ENCODE data around the gene MISP3.

The MISP3 gene

DNA sequence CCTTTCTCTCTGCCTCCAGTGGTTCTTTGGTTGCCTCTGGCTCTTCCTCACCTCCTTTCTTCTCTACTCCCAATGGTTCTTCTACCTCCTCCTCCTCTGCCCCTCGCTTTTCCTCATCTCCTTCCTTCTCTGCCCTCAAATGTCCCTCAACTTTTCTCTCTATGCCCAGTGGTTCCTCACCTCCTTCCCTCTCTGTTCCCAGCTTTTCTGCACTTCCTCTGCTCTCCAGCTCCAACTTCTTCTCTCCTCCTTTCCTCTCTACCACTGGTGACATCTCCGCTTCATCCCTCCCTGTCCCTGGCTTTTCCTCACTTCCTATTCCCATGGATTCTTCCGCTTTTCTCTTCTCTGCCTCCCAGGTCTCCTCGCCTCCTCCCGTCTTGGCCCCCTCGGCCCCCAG is 18.5 kb upstream of the MISP3 start:
- no peak for DNase-seq

DNA sequence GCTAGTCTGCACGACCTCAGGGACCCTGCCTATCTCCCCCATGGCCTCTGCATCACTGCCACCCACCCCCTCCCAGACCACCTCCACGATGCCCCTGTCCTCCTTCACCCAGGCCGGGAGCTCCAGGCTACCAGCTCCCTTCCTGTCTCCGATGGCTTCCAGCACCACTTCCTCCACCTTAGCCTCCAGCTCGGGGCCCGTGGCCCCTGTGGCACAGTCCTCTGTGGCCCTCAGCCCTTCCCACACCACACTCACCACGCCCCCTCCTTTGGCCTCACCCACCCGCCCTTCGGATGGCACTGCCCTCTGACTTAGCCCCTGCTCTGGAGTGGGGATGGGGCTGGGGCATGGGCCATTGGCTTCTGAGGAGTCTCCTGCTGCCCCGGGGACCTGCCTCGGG is 17.9 kb upstream of the MISP3 start:
- no peak for DNase-seq

DNA sequence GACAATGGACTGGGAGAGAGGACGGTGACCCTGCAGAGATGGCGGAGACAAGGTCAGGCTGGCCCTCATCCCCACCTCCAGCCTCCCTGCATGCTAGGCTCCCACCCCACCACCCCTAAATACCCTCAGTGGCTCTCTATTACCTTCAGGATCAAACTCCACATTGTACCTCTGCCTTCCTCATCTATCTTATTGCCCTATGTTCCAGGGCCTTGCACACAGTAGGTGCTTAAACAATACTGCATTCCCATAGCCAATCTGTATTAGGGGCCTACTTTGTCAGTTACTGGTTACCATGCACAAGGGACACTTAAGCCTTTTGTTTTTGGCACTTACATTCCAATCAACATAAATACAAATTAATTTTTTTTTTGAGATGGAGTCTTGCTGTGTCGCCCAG is 17.2 kb upstream of the MISP3 start:
- DNase-seq, result no peak

DNA sequence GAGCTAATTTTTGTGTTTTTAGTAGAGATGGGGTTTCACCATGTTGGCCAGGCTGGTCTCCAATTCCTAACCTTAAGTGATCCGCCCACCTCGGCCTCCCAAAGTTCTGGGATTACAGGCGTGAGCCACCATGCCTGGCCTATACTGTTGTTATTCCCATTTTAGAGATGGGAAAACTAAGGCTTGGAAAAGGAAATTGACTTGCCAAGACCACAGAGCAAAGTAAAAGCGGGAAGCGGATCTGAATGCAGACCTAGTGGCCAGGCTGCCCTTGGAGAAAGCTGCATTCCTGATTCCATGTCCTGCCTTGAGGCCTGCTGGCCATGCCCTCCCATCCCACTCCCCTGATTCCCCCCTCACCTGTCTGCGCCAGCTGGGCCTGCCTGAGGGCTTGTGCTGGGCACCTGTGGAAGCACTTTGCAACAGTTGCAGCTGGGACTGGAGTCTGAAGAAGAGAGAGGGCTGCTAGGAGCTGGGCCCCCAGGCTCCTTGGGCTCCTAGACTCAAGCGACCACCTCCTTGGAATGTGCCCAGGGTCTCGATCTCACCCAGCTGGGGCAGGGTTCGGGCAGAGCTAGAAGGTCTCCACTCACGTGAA is 16.4 kb upstream of the MISP3 start:
- DNase-seq, result no peak

- DNase-seq, result no peak
Measured at GRCh38 chr19:14056741-14057356, 15.7 kb upstream of the MISP3 start.

DNA sequence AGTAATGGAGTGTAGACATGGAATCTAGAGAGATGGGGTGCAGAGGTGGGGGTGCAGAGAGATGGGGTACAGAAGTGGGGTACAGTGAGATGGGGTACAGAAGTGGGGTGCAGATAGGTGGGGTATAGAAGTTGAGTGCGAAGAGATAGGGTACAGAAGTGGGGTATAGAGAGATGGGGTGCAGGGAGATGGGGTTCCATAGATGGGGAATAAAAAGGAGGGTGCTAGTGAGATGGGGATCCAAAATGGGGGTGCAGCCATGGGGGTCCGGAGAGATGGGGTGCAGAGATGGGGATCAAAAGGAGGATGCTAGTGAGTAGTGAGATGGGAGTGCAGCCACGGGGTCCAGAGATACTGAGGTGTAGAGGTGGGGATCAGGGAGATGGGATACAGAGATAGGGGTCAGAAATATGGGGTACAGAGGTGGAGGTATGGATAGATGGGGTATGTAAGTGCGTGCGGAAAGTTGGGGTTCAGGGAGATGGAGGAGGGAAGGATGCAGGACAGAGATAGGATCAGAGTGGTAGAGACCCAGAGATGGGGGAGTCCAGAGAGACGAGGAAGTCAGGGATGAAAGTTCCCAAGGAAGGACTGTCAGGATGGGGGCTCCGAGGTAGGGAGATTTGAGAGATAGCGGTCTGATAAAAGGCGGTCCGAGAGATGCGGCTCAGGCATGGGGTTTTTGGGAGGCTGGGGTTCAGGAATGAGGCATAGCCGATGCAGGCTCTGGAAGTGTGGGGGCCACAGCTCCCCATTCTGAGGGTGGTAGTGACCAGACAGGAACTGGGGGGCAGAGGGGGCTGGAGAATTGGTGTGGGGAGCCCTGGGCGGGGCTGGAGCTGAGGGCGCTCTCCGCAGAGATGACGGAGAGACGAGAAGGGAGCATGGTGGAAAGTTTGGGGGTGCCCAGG is 14.1 kb upstream of the MISP3 start:
- no peak for DNase-seq

DNA sequence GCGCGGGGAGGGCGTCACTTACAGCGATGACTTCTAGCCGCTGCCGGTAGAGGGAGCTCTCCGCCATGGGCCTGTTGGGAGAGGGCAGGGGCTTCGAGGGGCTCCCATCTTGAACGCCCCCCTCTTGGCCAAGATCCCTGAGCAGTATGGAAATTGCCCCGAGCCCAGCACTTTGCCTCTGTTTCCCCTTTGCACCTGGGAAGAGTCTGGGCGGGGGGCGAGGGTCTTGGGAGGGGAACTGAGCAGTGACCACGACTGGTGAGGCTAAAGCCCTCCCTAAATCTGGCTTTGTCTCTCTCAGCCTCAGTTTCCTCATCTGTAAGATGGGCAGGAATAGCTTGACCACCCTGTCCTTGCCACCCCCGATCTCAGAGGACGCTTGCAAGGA is 13.5 kb upstream of the MISP3 start:
- DNase-seq, result no peak

DNA sequence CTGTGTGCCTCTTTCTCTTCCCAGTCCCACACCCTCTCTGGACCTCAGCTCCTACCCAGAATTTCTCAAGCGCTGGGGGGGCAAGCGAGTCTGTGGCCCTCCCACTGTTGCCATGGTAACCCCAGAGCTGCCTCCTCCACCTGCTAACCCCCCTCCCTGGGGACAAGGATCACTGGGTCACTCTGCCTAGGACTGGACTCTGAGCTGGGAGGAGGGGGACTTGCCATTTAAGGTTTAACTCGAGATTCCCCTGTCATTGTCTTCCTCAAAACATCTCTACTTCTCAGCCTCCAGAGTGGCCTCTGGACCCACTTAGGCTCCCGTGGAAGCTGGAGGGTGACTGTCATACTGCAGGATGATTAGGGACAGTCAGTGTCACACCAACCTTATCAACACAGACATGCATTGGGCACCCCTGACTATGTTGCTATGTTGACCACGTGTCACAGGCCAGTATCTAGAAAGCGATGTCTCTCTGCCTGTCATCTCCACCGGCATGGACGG is 12.9 kb upstream of the MISP3 start:
- DNase-seq, result no peak

GRCh38 chr19:14061081-14061749 is 11.4 kb upstream of the MISP3 start:
- no peak for DNase-seq

GRCh38 chr19:14061751-14062557 is 10.6 kb upstream of the MISP3 start, which contains the start of gene PALM3:
Gene PALM3 (minus strand): TSS chr19:14062076. CDS start chr19:14061980, 96 bp downstream.
- DNase-seq, result no peak

DNA sequence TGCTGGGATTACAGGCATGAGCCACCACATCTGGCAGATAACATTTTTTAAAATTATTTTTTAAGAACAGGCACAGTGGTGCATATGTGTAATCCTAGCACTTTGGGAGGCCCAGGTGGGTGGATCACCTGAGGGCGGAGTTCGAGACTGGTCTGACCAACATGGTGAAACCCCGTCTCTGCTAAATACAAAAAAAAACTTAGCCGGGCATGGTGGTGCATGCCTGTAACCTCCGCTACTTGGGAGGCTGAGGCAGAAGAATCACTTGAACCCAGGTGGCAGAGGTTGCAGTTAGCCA is 10.1 kb upstream of the MISP3 start:
- DNase-seq, result no peak

- no peak for DNase-seq
Measured at GRCh38 chr19:14063105-14063504, 9.5 kb upstream of the MISP3 start.

- no peak for DNase-seq
Measured at GRCh38 chr19:14066134-14066533, 6.5 kb upstream of the MISP3 start.

DNA sequence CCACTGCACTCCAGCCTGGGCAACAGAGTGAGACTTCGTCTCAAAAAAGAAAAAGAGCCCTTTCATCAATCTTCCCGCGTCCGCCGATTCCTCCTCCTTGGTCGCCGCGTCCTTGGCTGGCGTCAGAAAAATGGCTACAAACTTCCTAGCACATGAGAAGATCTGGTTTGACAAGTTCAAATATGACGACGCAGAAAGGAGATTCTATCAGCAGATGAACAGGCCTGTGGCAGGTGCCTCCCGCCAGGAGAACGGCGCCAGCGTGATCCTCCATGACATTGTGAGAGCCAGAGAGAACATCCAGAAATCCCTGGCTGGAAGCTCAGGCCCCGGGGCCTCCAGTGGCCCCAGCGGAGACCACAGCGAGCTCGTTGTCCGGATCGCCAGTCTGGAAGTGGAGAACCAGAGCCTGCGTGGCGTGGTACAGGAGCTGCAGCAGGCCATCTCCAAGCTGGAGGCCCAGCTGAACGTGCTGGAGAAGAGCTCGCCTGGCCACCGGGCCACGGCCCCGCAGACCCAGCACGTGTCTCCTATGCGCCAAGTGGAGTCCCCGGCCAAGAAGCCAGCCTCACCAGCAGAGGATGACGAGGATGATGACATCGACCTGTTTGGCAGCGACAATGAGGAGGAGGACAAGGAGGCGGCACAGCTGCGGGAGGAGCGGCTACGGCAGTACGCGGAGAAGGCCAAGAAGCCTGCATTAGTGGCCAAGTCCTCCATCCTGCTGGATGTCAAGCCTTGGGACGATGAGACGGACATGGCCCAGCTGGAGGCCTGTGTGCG is 2.1 kb upstream of the MISP3 start:
- no peak for DNase-seq

GRCh38 chr19:14073261-14073924 is 807 bp downstream of the MISP3 start:
- peak; percentile 75 for DNase-seq

DNA sequence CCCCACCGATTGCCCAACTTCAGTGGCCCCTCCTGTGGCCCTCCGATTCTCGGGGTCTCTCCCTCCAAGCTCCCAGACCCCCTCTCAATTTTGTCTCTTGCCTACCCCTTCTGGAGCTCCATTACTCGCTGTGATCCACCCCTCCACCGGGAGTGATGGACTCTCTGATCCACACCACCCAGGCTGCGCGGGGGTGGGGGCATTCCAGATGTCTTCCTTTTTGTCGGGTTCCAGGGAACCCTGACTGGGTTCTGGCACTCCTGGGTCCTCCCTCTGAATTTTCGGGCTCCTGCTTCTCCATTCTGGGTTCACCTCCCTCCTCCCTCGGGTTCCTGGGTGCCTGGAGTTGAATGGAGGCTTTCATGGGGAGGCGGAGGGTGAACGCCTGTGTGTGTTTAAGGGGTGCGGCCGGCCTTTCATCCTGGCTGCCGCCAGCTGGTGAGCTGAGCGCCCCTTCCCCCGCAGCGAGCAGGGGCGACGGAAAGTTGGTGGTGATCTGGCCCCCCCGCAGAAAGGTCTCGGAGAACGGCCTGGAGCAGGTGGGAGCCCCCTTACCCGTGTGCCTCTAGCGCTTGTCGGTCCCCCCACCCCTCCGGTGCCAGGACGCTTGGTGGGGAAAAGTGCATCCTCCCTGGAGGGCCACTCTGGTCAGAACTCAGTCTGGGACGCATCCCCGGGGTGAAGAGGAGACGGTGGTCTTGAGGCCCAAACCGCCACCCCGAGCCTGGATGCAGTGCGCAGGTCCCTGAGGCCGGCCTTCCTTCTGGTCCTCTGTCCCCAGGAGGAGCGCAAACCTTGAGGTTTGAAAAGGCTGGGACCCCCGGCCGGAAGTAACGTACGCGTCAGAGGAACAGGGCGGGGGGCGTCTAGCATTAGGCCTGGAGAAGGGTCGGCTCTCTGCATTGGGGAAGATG is 1.6 kb downstream of the MISP3 start:
- peak; percentile 51 for DNase-seq

DNA sequence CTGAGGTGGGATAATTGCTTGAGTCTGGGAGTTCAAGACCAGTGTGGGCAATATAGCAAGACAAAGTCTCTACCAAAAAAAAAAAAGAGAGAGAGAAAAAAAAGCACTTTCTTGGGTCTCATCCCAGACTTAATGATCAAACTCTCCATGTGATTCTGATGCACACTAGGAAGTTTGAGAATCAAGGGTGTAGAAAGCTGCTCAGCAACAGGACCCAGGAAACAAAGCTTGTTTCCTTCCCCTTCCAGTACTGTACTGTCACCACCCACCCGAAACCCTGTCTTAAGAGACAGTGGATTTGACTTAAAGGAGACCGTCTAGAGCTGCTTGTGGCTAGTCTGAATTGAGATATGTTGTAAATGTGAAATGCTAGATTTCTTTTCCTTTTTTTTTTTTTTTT is 5.8 kb downstream of the MISP3 start:
- DNase-seq, result no peak

GRCh38 chr19:14080887-14081796 is 8.6 kb downstream of the MISP3 start:
- DNase-seq, result peak; percentile 100

Data from EL (cell line).